Nephron progenitor cell (in vitro differentiated cells): ENCODE data around the gene ANKRD13A.

ENCODE experiments used
- DNase-seq: peaks from one replicate; pipeline ENCODE4 v3.0.0; 2021
- H3K27ac Mint-ChIP-seq: 2 replicates; pipeline ENCODE4 v1.8.0; 2021; ENCODE audit warnings: mild to moderate bottlenecking, moderate library complexity, mixed read lengths
- H3K27me3 Mint-ChIP-seq: 2 replicates; pipeline ENCODE4 v1.8.0; 2021; ENCODE audit warnings: mild to moderate bottlenecking, low read depth, mixed read lengths; ENCODE audit not compliant: poor library complexity
- H3K36me3 Mint-ChIP-seq: 2 replicates; pipeline ENCODE4 v1.8.0; 2021; ENCODE audit warnings: low read depth, mixed read lengths
- H3K4me1 Mint-ChIP-seq: 2 replicates; pipeline ENCODE4 v1.8.0; 2021; ENCODE audit warnings: mixed read lengths
- H3K4me3 Mint-ChIP-seq: 2 replicates; pipeline ENCODE4 v1.8.0; 2021; ENCODE audit warnings: mild to moderate bottlenecking, moderate library complexity, mixed read lengths
- H3K9me3 Mint-ChIP-seq: 2 replicates; pipeline ENCODE4 v1.8.0; 2021; ENCODE audit warnings: mild to moderate bottlenecking, moderate library complexity, mixed read lengths
- TF ChIP-seq, protein P1 (sequence below): fragments of 200-600 bp; sonication (generic); IDR thresholded peaks from 2 replicates; pipeline ENCODE4 v1.5.0; 2021; ENCODE audit warnings: antibody characterized with exemption

The ANKRD13A gene

DNA sequence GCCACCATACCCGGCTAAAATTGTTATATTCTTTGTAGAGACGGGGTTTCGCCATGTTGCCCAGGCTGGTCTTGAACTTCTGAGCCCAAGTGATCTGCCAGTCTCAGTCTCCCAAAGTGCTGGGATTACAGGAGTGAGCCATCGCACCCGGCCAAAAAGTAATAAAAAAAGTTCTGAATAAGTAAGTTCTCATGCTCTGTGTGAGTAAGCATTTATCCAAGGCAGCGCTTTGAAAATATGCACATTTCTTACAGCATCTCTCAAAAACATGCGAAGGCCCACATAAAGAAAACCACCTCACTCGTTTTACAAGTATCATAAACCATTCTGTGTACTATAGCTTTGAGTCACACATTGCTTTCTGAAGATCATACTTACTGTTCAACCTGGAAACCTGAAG is 11.6 kb upstream of the ANKRD13A start:
- H3K36me3 Mint-ChIP-seq = peaks cover 56% of the 10 kb centered on the region
- DNase-seq = no peak
- no peaks in the 10 kb centered on the region for H3K9me3 Mint-ChIP-seq
- TF ChIP-seq, protein P1, sequence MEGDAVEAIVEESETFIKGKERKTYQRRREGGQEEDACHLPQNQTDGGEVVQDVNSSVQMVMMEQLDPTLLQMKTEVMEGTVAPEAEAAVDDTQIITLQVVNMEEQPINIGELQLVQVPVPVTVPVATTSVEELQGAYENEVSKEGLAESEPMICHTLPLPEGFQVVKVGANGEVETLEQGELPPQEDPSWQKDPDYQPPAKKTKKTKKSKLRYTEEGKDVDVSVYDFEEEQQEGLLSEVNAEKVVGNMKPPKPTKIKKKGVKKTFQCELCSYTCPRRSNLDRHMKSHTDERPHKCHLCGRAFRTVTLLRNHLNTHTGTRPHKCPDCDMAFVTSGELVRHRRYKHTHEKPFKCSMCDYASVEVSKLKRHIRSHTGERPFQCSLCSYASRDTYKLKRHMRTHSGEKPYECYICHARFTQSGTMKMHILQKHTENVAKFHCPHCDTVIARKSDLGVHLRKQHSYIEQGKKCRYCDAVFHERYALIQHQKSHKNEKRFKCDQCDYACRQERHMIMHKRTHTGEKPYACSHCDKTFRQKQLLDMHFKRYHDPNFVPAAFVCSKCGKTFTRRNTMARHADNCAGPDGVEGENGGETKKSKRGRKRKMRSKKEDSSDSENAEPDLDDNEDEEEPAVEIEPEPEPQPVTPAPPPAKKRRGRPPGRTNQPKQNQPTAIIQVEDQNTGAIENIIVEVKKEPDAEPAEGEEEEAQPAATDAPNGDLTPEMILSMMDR = no peak
- no peaks in the 10 kb centered on the region for H3K4me1 Mint-ChIP-seq
- peaks cover 2% of the 10 kb centered on the region for H3K27me3 Mint-ChIP-seq
- H3K4me3 Mint-ChIP-seq = no peak overlapping the region
- no peak overlapping the region for H3K27ac Mint-ChIP-seq

DNA sequence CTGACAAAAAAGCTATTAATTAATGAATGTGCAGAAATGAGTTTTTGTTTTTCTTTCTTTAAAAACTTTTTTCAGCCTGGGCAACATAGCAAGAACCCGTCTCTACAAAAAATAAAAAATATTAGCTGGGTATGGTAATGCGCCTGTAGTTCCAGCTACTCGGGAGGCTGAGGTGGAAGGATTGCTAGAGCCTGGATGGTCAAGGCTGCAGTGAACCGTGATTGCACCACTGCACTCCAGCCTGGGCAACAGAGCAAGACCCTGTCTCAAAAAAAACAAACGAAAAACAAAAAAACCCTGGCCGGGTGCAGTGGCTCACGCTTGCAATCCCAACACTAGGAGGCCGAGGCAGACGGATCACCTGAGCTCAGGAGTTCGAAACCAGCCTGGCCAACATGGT is 11.0 kb upstream of the ANKRD13A start:
- TF ChIP-seq, protein P1 = no peak
- DNase-seq = no peak
- Mint-ChIP-seq H3K4me1 (peaks cover 2% of the 10 kb centered on the region), H3K27me3 (peaks cover 2% of the 10 kb centered on the region), H3K9me3 (no peaks in the 10 kb centered on the region), H3K27ac (no peak overlapping the region), H3K4me3 (no peak overlapping the region), H3K36me3 (peaks cover 52% of the 10 kb centered on the region)

DNA sequence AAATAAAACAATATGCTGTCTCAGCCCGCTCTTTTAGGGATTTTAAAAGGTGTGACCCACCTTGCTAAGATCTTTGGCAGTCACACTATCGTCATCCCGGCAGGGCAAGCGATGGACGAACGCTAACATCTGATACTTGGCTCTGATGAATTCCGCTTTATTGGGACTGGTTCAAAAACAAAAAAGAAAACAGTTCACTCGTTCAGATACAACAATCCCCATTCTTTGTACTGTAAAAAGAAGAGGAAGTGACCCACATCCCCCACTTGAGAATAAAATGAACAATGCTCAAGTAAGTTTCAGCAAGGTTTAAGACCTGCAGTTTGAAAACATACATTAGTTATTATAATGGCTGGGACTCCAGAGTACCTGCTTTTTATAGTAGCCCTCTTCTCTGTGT is 10.3 kb upstream of the ANKRD13A start:
- DNase-seq = no peak
- Mint-ChIP-seq H3K27me3 (peaks cover 2% of the 10 kb centered on the region), H3K9me3 (no peaks in the 10 kb centered on the region), H3K36me3 (peaks cover 47% of the 10 kb centered on the region), H3K4me1 (peaks cover 8% of the 10 kb centered on the region), H3K4me3 (no peak overlapping the region), H3K27ac (no peak overlapping the region)
- TF ChIP-seq, protein P1 = no peak

- H3K4me3 Mint-ChIP-seq = no peak overlapping the region
Measured at GRCh38 chr12:109989380-109989779, 9.8 kb upstream of the ANKRD13A start.

DNA sequence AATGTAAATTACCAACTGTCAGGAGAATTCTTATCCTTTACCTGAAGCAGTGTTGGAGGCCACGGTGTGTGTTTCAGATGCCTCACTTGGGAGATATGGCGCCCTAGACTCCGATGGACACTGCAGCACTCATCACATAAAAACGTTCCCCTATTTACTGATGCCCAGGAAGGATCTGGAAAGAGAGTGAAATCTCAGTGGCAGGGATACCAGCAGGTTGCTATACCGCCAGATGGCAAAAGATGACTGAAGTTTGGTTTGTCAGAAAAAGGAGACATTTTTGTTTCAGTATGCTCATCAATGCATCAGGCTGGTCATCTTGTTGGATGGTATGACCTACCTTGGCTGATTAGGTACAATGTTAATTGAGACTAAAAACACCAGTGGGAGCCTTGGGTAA is 7.6 kb upstream of the ANKRD13A start:
- H3K36me3 Mint-ChIP-seq = peaks cover 32% of the 10 kb centered on the region
- H3K9me3 Mint-ChIP-seq = no peaks in the 10 kb centered on the region
- TF ChIP-seq, protein P1 = no peak
- H3K27me3 Mint-ChIP-seq = no peaks in the 10 kb centered on the region
- no peak overlapping the region for H3K27ac Mint-ChIP-seq
- no peak for DNase-seq
- H3K4me3 Mint-ChIP-seq = no peak overlapping the region
- peaks cover 26% of the 10 kb centered on the region for H3K4me1 Mint-ChIP-seq

More at GRCh38 chr12:109989380-109989779, 9.8 kb upstream of the ANKRD13A start:
- Mint-ChIP-seq H3K9me3 (no peaks in the 10 kb centered on the region), H3K4me1 (peaks cover 13% of the 10 kb centered on the region), H3K27me3 (peaks cover 2% of the 10 kb centered on the region), H3K36me3 (peaks cover 47% of the 10 kb centered on the region), H3K27ac (peak overlapping the region; percentile 39)
- DNase-seq = no peak
- TF ChIP-seq, protein P1 = no peak

GRCh38 chr12:109993091-109993490 is 6.1 kb upstream of the ANKRD13A start:
- TF ChIP-seq, protein P1 = no peak
- Mint-ChIP-seq H3K27me3 (peaks cover 4% of the 10 kb centered on the region), H3K4me1 (peaks cover 31% of the 10 kb centered on the region), H3K27ac (no peak overlapping the region), H3K36me3 (peaks cover 24% of the 10 kb centered on the region), H3K4me3 (no peak overlapping the region), H3K9me3 (no peaks in the 10 kb centered on the region)
- no peak for DNase-seq
